Measurements from ENCODE around the gene MYEOV. TPM values are rescaled to one million over a fixed set of nuclear protein-coding genes. Genes with fewer than 3 reads are reported as not detected.

MYEOV gene
- total and polyA plus RNA-seq, 4 donors, result 0.79 to 0.90 TPM; not detected in 2

GRCh38 chr11:69313992-69314391, 20.0 kb downstream of the MYEOV start:
- 95% methylated on average over 1 of the region's 2 CpGs for WGBS
- DNase-seq (ENCODE audit: low spot score), result no peak
- H3K4me1 ChIP-seq (ENCODE audit: control insufficient read depth in 4 of 4, insufficient read depth in 4 of 4, low read length in 3 of 4), result peaks cover 0 to 9% (median 0%) of the 10 kb centered on the region in 4 donors

GRCh38 chr11:69314555-69314954, 20.6 kb downstream of the MYEOV start:
- H3K9ac ChIP-seq (ENCODE audit: low read depth in 1 of 2, low read length in 2 of 2), result no peak overlapping the region
- H3K4me1 ChIP-seq (ENCODE audit: control insufficient read depth in 4 of 4, insufficient read depth in 4 of 4, low read length in 3 of 4), result peaks cover 0 to 9% (median 0%) of the 10 kb centered on the region in 4 donors
- H3K27me3 ChIP-seq (ENCODE audit: control insufficient read depth in 4 of 4, insufficient read depth in 4 of 4, low read length in 3 of 4), result no peaks in the 10 kb centered on the region
- no peak for TF ChIP-seq ATF3 (IDR thresholded peaks at IDR 0.05)
- TF ChIP-seq GABPA (IDR thresholded peaks at IDR 0.05 in 1 of 2, conservative IDR thresholded peaks at IDR 0.05 in 1 of 2), result no peak
- TF ChIP-seq HNF4G (IDR thresholded peaks at IDR 0.05), result no peak
- TF ChIP-seq REST (IDR thresholded peaks at IDR 0.05), result no peak
- no peak for TF ChIP-seq NR2F2 (IDR thresholded peaks at IDR 0.05)
- TF ChIP-seq TAF1 (conservative IDR thresholded peaks at IDR 0.05), result no peak
- TF ChIP-seq YY1 (IDR thresholded peaks at IDR 0.05), result no peak
- TF ChIP-seq JUND (IDR thresholded peaks at IDR 0.05), result no peak
- no peak for TF ChIP-seq MAX (IDR thresholded peaks at IDR 0.05)
- TF ChIP-seq RXRA (IDR thresholded peaks at IDR 0.05), result no peak
- no peak for TF ChIP-seq FOXA1 (IDR thresholded peaks at IDR 0.05)
- no peak for TF ChIP-seq RAD21 (IDR thresholded peaks at IDR 0.05)
- TF ChIP-seq CTCF (IDR thresholded peaks at IDR 0.05; ENCODE audit: low read depth, low read length, missing input control), result no peak
- TF ChIP-seq ZBTB33 (IDR thresholded peaks at IDR 0.05), result no peak
- TF ChIP-seq HNF4A (conservative IDR thresholded peaks at IDR 0.05), result no peak
- no peak for TF ChIP-seq EGR1 (IDR thresholded peaks at IDR 0.05; ENCODE audit: low read depth in 2 of 2)
- H3K27ac ChIP-seq (ENCODE audit: low read depth in 1 of 2, low read length in 2 of 2), result no peak overlapping the region
- no peak overlapping the region for H3K4me3 ChIP-seq (ENCODE audit: low read depth in 1 of 3, low read length in 3 of 3)
- H3K36me3 ChIP-seq (ENCODE audit: control insufficient read depth in 4 of 4, insufficient read depth in 3 of 4, low read depth in 1 of 4, low read length in 3 of 4), result no peaks in the 10 kb centered on the region
- DNase-seq (ENCODE audit: low spot score), result no peak
- no peaks in the 10 kb centered on the region for H3K9me3 ChIP-seq (ENCODE audit: control insufficient read depth in 4 of 4, low read length in 3 of 4)

More at GRCh38 chr11:69313992-69314391, 20.0 kb downstream of the MYEOV start:
- Histone ChIP-seq H3K27ac (ENCODE audit: low read depth in 1 of 2, low read length in 2 of 2) (no peak overlapping the region), H3K9ac (ENCODE audit: low read depth in 1 of 2, low read length in 2 of 2) (no peak overlapping the region), H3K36me3 (ENCODE audit: control insufficient read depth in 4 of 4, insufficient read depth in 3 of 4, low read depth in 1 of 4, low read length in 3 of 4) (no peaks in the 10 kb centered on the region), H3K27me3 (ENCODE audit: control insufficient read depth in 4 of 4, insufficient read depth in 4 of 4, low read length in 3 of 4) (no peaks in the 10 kb centered on the region), H3K4me3 (ENCODE audit: low read depth in 1 of 3, low read length in 3 of 3) (no peak overlapping the region), H3K9me3 (ENCODE audit: control insufficient read depth in 4 of 4, low read length in 3 of 4) (no peaks in the 10 kb centered on the region)
- TF ChIP-seq RXRA (IDR thresholded peaks at IDR 0.05), result no peak
- TF ChIP-seq TAF1 (conservative IDR thresholded peaks at IDR 0.05), result no peak
- no peak for TF ChIP-seq REST (IDR thresholded peaks at IDR 0.05)
- TF ChIP-seq EGR1 (IDR thresholded peaks at IDR 0.05; ENCODE audit: low read depth in 2 of 2), result no peak
